Measurements from ENCODE around the gene OCA2.

The OCA2 gene

GRCh38 chr15:28004143-28005003 is 94.7 kb downstream of the OCA2 start:
- H4K20me1 ChIP-seq (ENCODE audit: insufficient read depth, low read length) = no peaks in the 10 kb centered on the region
- H3K27me3 ChIP-seq (ENCODE audit: insufficient read depth, low read length) = no peaks in the 10 kb centered on the region; the same call in 1 of the 2 replicates
- TF ChIP-seq EZH2 (IDR thresholded peaks at IDR 0.05; ENCODE audit: borderline replicate concordance, low read length) = no peak
- TF ChIP-seq CTCF (IDR thresholded peaks at IDR 0.05; ENCODE audit: low read length) = no peak
- no peak overlapping the region for H3K9ac ChIP-seq (ENCODE audit: low read length)
- no peaks in the 10 kb centered on the region for H3K79me2 ChIP-seq (ENCODE audit: insufficient read depth, low read length)
- no peak overlapping the region for H3K4me2 ChIP-seq (ENCODE audit: low read length)
- no peaks in the 10 kb centered on the region for H3K9me3 ChIP-seq (ENCODE audit: low read length)
- no peaks in the 10 kb centered on the region for H3K4me1 ChIP-seq (ENCODE audit: insufficient read depth, low read length, severe bottlenecking)
- H3K36me3 ChIP-seq (ENCODE audit: insufficient read depth, low read length) = no peaks in the 10 kb centered on the region
- no peaks in the 10 kb centered on the region for H3K9me2 ChIP-seq (ENCODE audit: low read depth, low read length)
- H3K27ac ChIP-seq (ENCODE audit: low read depth, low read length, poor library complexity, severe bottlenecking) = no peak overlapping the region
- no peak overlapping the region for H2AFZ ChIP-seq (ENCODE audit: low read length)
- no peak overlapping the region for H3K4me3 ChIP-seq (ENCODE audit: low read depth, low read length, poor library complexity, severe bottlenecking)
- no peaks in the 10 kb centered on the region for H3F3A ChIP-seq (ENCODE audit: insufficient read depth, low read length)

GRCh38 chr15:28003302-28004037 is 95.6 kb downstream of the OCA2 start:
- no peak overlapping the region for H3K4me3 ChIP-seq (ENCODE audit: low read depth, low read length, poor library complexity, severe bottlenecking)
- no peaks in the 10 kb centered on the region for H3F3A ChIP-seq (ENCODE audit: insufficient read depth, low read length)
- H3K4me2 ChIP-seq (ENCODE audit: low read length) = no peak overlapping the region
- H3K9me2 ChIP-seq (ENCODE audit: low read depth, low read length) = no peaks in the 10 kb centered on the region
- H3K79me2 ChIP-seq (ENCODE audit: insufficient read depth, low read length) = no peaks in the 10 kb centered on the region
- H3K4me1 ChIP-seq (ENCODE audit: insufficient read depth, low read length, severe bottlenecking) = no peaks in the 10 kb centered on the region
- no peaks in the 10 kb centered on the region for H3K9me3 ChIP-seq (ENCODE audit: low read length)
- no peak overlapping the region for H3K27ac ChIP-seq (ENCODE audit: low read depth, low read length, poor library complexity, severe bottlenecking)
- H3K27me3 ChIP-seq (ENCODE audit: insufficient read depth, low read length) = no peaks in the 10 kb centered on the region; the same call in 1 of the 2 replicates
- no peaks in the 10 kb centered on the region for H4K20me1 ChIP-seq (ENCODE audit: insufficient read depth, low read length)
- no peaks in the 10 kb centered on the region for H3K36me3 ChIP-seq (ENCODE audit: insufficient read depth, low read length)
- no peak overlapping the region for H3K9ac ChIP-seq (ENCODE audit: low read length)
- no peak for TF ChIP-seq EZH2 (IDR thresholded peaks at IDR 0.05; ENCODE audit: borderline replicate concordance, low read length)
- no peak overlapping the region for H2AFZ ChIP-seq (ENCODE audit: low read length)

GRCh38 chr15:28002867-28003266 is 96.2 kb downstream of the OCA2 start:
- H3K4me3 ChIP-seq (ENCODE audit: low read depth, low read length, poor library complexity, severe bottlenecking) = no peak overlapping the region
- H3K9me3 ChIP-seq (ENCODE audit: low read length) = no peaks in the 10 kb centered on the region
- no peaks in the 10 kb centered on the region for H3K36me3 ChIP-seq (ENCODE audit: insufficient read depth, low read length)
- no peak overlapping the region for H3K27ac ChIP-seq (ENCODE audit: low read depth, low read length, poor library complexity, severe bottlenecking)
- H3K9ac ChIP-seq (ENCODE audit: low read length) = no peak overlapping the region
- no peaks in the 10 kb centered on the region for H4K20me1 ChIP-seq (ENCODE audit: insufficient read depth, low read length)
- no peaks in the 10 kb centered on the region for H3F3A ChIP-seq (ENCODE audit: insufficient read depth, low read length)
- H3K4me1 ChIP-seq (ENCODE audit: insufficient read depth, low read length, severe bottlenecking) = no peaks in the 10 kb centered on the region
- H3K79me2 ChIP-seq (ENCODE audit: insufficient read depth, low read length) = no peaks in the 10 kb centered on the region
- TF ChIP-seq EZH2 (IDR thresholded peaks at IDR 0.05; ENCODE audit: borderline replicate concordance, low read length) = no peak
- H3K27me3 ChIP-seq (ENCODE audit: insufficient read depth, low read length) = no peaks in the 10 kb centered on the region; the same call in 1 of the 2 replicates
- no peaks in the 10 kb centered on the region for H3K9me2 ChIP-seq (ENCODE audit: low read depth, low read length)
- no peak overlapping the region for H3K4me2 ChIP-seq (ENCODE audit: low read length)
- H2AFZ ChIP-seq (ENCODE audit: low read length) = no peak overlapping the region

GRCh38 chr15:28002136-28002861 is 96.8 kb downstream of the OCA2 start:
- H3K9me2 ChIP-seq (ENCODE audit: low read depth, low read length) = no peaks in the 10 kb centered on the region
- H3K9me3 ChIP-seq (ENCODE audit: low read length) = no peaks in the 10 kb centered on the region
- no peaks in the 10 kb centered on the region for H3K79me2 ChIP-seq (ENCODE audit: insufficient read depth, low read length)
- TF ChIP-seq EZH2 (IDR thresholded peaks at IDR 0.05; ENCODE audit: borderline replicate concordance, low read length) (no peak), CTCF (IDR thresholded peaks at IDR 0.05; ENCODE audit: low read length) (no peak)
- no peak overlapping the region for H3K9ac ChIP-seq (ENCODE audit: low read length)
- H3K4me2 ChIP-seq (ENCODE audit: low read length) = no peak overlapping the region
- H3K27ac ChIP-seq (ENCODE audit: low read depth, low read length, poor library complexity, severe bottlenecking) = no peak overlapping the region
- no peaks in the 10 kb centered on the region; the same call in 1 of the 2 replicates for H3K27me3 ChIP-seq (ENCODE audit: insufficient read depth, low read length)
- H2AFZ ChIP-seq (ENCODE audit: low read length) = no peak overlapping the region
- no peak overlapping the region for H3K4me3 ChIP-seq (ENCODE audit: low read depth, low read length, poor library complexity, severe bottlenecking)
- H4K20me1 ChIP-seq (ENCODE audit: insufficient read depth, low read length) = no peaks in the 10 kb centered on the region
- H3K36me3 ChIP-seq (ENCODE audit: insufficient read depth, low read length) = no peaks in the 10 kb centered on the region
- no peaks in the 10 kb centered on the region for H3K4me1 ChIP-seq (ENCODE audit: insufficient read depth, low read length, severe bottlenecking)
- no peaks in the 10 kb centered on the region for H3F3A ChIP-seq (ENCODE audit: insufficient read depth, low read length)
